ENCODE data around the gene RBM26.
"Not testable (repeated sequence)": the region's sequence is repeated elsewhere in the genome, so short reads cannot be mapped to it uniquely, and the experiment has no call there.

RBM26 gene

DNA sequence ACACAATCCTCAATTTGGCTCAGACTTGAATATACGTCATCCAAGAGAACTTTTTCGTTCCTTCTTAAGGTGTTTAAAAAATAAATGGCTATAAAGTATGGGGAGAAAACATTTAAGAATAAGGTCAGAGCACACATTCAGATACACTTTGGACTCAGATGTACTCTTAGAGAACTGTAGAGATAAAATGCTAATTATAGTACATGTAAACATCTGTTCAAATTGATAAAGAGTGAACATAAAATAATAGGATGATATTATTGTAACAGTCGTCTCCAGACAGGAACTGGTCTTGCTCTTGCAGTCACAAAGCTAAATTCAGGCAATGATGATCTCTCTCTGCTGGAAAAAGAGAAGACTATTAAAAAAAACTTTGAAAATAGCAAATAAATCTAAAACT is 91.4 kb downstream of the RBM26 start:
- DNase-seq: no peak

DNA sequence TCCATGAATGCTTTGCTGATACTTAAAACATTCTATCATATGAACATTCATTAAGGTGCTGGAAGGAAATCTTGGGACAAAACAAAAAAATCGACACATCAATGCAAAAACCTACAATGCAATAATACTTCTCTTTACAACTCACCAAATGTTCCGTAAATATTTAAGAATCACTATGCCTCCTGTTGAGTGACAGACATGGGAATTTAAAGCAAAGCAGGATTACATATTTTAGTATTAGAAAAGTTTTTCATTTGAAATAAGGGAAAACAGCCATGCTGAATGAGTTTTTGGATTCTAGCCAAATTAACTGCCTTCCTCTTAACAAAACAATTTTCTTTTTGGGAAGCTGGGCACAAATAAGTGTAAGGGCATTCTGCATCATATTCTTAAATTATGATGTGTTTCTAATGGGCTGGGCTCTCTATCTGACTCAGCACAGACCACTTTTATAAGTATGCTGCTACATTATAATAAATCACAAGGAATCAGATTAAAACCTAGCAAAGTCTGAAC is 93.7 kb downstream of the RBM26 start:
- DNase-seq: no peak

DNA sequence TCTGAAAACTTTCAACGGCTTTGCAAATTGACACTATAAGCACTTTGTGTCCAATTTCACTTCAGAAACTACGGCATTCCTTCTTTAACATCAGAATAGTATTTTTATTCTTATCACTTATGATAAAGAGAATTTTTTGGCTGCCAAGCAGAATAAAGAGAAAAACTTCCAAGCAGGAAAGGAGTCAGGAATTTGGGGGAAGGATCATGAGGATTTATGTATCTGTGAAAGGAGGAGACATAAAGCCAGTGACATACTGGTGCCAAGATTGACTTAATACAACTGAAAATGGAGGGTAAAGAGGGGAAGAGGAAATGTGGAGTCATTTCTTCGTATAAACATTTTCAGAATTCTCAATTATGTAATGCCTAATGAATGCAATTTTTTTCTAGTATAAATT is 94.7 kb downstream of the RBM26 start:
- no peak for DNase-seq

DNA sequence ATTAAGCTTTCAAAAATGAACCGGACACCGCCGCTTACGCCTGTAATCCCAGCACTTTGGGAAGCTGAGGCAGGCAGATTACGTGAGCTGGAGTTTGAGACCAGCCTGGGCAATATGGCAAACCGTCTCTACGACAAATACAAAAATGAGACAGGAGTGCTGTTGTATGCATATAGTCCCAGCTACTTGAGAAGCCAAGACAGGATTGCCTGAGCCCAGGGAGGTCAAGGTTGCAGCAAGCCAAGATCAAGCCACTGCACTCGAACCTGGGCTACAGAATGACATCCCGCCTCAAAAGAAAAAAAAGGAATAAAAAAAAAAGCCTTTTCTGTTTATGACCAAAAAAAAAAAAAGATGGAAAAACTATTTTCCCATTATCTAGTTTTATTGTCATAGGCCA is 96.4 kb downstream of the RBM26 start:
- DNase-seq: no peak

DNA sequence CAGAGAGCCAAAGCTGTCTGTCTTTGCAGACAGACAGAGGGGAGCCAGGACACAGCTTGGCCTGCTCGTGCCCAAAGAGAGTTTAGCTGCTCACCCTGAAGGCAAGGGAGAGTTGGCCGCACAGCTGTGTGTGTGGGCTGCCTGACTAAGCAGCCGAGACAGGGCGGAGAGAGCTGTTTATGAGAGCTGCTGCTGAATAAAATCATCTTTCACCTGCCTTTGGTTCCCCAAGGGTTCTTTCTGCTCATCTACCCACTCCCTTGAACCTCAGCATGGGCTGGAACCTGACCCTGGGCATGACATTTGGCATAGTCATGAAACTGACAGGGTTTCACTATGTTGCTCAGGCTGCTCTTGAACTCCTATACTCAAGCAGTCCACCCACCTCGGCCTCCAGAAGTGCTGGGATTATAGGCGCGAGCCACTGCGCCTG is 98.2 kb downstream of the RBM26 start:
- DNase-seq: no peak

DNA sequence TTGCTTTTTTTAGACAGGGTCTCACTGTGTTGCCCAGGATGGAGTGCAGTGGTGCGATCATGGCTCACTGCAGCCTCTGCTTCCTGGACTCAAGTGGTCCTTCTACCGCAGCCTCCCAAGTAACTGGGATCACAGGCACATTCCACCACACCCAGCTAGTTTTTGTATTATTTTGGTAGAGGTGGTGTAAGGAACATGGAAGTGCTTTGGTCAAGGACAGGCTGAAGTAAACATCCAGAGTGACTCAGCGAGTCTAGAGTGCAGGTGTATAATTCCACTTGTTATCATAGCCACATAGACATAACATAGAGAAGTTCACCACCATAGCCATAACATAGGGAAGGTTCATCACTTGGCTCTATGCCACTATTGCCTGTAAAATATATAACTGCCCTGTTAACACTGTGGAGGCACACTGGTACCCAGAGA is 98.6 kb downstream of the RBM26 start:
- DNase-seq: no peak

DNA sequence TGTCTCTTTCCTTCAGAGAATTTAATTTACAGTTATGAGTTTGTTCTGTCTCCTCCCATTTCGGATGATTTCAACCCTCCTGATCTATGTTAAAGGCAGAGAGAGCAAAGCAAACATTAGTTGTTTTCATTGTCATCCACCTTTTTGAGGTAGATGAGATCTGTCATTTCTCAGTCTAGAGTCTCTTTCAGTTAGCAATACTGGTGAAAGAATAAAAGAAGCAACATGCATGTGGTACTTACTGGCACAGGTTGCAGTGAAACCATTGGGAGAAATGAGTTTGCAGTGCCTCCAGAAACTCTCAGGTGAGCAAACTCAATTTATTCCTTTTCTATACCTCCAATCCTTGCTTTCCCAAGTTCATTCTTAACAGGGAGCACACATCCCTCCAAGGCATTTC is 99.4 kb downstream of the RBM26 start:
- DNase-seq: no peak

DNA sequence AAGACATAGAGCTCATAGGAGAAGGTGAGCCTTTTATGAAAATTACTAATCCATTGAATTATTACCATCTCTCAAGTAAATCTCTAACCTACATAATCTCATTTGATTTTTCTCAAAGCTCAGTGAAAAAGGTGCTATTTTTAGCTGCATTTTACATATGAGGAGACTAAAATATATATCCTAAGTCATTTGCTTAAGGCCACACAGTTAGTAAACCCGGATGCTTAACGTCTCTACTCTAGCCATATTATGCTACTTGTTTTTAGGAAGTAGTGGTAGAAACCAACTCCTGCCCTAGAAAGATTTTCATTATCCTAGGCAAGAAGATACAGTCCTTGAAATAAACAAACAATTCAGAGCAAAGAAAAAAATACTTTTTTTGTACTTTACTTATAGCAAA is 108.9 kb downstream of the RBM26 start:
- no peak for DNase-seq

DNA sequence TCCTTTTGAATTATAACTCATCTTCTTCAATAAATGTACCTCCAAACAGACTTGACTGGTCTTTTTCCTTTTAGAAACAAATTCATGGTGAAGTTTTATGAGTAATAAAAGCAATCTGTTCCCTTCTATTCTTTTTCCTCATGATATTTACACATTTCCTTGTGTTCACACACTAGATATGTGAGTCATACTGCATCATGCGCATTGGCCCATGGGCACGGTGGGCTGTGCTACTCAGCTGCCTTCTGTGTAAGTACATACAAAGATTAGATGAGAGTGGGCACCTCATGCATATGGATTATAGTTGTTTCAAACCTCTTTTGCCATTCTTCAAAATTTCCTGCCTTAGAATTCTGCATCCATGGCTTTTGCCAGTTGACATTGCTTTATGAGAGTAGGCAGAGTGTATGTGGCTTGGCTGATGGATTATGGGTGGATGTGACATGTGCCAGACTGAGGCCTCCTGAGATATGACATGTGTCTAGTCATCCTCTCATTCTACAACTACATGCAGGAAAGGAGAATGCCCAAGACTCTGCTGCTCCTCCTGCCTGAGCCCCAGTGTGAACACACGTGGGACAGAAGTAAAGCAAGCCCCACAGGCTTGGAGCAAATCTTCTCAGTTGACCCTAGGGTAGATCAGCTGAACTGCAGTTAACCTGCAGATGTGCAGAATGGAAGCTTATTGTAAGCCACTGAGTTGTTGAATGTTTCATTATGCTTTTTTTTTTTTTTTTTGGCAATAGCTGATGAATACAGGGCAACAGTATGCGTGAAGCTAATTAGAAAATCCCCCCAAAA is 109.9 kb downstream of the RBM26 start:
- no peak for DNase-seq

DNA sequence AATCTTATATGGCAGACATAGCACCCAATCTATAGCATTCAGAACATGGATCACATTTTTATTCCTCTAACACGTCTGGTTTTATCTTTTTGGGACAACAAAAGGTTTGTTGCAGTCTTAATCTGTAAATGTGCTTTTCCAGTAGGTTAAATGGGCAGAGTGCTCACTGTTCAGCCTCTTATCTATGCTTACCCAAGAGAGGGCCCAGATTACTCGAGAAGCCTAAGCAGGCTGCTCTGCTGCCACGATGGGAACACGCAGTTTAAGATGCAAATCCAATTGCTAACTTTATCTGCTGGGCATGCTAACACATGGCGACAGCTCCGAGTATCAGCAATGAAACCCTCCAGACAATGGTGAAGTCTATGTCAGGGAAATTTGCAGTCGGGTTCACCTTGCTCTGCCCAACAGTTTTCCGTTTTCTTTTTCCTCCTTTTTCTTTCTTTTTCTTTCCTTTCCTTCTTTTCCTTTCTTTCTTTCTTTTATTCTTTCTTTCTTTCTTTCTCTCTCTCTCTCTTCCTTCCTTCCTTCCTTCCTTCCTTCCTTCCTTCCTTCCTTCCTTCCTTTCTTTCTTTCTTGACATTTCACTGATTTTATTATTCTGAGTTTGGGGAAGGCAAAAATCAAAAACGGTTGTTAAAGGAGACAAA is 115.3 kb downstream of the RBM26 start:
- no peak for DNase-seq

DNA sequence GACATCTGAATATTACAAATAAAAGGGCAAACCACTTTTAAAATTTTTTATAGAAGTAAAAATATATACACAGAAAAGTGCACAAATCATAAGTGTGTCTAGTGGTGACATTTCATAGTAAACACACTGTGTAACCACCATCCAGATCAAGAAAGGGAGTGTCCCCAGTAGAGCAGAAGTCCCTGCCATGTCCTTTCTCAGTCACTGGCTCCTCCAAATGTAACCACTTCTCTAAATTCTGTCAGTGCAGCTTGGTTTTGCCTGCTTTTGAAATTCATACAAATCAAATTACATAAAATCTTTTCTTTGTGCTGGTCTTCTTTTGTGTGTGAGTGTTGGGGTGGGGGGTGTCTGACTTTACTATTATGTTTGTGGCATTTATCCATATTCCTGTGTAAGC is 116.5 kb downstream of the RBM26 start:
- no peak for DNase-seq

DNA sequence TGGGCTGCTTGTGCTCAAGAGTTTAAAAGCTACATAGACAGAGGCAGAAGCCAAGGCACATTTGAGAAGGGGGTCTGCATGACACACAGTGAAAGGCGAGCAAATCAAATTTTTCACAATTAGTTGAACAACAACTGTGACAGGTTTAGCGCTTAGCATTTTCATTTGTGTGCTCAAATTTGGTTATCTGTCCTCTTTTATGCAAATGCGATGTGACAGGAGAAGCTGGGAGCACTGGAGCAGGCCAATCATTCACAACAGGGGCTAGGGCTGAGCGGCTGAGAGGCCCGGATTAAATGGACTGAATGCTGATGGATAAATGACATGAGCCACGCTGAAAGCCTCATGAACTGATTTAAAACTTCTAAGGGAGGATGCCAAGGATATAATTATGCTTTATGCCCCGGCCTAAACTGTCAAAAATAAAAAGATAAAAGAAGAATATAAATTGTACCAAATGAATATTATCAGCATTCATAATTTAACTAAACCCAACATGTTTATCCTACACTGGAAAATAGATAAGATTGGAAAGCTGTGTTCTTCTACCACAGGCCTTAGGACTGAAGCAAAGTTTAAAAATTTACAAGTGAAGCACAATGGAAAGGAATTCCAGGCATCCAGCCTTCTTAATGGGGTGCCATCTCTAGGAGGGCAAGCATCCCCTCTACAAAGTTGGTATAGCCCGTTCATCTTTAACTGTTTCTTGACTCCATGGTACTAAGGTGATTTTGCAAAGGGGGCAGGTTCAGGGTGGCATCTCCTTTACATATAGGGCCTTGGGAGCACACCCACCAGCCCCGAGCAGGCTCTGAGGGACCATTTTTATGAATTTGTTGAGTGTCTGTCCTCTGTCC is 117.9 kb downstream of the RBM26 start:
- peak; percentile 50 for DNase-seq

DNA sequence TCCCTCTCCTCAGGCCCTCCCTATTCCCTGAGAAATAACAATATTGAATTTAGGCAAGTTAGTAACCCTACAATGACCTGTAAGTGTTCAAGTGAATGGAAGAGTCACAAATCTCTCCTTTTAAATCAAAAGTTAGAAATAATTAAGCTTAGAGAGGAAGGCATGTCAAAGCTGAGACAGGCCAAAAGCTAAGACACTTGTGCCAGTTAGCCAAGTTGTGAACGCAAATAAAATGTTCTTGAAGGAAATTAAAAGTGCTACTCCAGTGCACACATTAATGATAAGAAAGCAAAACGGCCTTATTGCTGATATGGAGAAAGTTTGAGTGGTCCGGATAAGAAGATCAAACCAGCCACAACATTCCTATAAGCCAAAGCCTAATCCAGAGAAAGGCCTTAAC is 120.9 kb downstream of the RBM26 start:
- no peak for DNase-seq

DNA sequence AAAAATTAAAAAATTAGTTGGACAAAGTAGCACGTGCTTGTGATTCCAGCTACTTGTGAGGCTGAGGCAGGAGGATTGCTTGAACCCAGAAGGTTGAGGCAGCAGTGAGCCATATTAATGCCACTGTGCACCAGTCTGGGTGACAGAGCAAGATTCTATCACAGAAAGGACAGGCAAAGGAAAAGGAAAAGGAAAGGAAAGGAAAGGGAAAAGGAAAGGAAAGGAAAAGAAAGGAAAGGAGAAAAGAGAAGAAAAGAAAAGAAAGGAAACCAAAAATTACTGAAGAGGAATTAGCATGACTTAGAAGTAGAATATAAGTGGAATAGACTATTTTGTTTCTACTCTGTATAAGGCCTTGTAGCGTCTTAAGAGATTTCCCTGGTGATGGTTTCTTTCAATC is 122.3 kb downstream of the RBM26 start:
- no peak for DNase-seq

DNA sequence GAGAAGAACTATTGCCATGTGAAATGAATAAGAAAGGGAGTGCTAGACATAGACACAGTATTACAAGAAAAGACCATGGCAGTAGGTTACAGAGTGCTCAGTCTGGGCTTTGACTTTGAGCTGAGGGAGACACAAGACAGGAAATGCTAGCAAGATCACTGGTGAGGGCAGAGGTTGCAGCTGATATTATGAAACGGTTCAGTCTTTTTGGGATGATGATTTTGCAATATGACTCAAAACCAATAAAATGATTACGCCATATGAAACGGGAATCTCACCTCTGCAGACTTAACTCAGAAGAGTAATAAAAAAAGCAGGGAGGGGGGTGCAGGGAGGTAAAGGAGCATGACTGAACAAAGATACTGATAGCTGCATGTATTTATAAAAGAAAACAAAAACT is 123.1 kb downstream of the RBM26 start:
- DNase-seq: no peak

DNA sequence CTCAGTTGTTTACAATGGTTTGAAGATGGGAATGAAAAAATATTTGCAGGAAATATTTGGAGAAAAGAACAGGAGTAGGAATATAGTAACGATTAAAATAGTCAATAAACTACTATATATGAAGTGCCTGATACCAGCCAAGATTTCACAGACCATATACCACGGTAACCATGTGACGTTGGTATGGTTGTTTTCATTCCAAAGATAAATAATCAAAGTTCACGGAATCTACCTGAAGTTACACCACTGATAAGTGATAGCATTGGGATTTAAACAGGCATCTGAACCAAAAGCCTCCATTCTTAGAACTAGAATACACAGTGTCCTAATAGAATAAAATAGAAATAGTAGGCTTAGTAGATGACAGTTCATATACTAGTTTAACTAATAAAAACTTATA is 123.5 kb downstream of the RBM26 start:
- no peak for DNase-seq

DNA sequence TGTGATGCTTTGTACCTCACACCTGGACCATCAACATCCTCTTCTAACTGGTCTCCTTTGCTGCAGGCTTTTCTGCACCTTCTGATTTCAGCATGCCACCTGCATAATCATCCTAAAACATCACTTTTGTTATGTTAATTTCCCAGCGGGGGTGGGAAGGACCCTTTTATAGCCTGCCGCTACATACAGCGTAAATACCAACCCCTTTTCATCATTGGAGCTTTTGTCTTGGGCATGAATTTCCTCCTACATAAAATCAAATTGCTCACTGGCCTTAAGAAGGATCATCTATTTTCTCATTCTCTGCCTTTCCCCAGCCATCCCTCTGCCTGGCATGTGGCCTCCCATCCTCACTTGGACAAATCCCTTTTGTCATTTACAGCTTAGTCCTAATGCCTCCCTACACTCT is 124.7 kb downstream of the RBM26 start:
- peak; percentile 31 for DNase-seq

DNA sequence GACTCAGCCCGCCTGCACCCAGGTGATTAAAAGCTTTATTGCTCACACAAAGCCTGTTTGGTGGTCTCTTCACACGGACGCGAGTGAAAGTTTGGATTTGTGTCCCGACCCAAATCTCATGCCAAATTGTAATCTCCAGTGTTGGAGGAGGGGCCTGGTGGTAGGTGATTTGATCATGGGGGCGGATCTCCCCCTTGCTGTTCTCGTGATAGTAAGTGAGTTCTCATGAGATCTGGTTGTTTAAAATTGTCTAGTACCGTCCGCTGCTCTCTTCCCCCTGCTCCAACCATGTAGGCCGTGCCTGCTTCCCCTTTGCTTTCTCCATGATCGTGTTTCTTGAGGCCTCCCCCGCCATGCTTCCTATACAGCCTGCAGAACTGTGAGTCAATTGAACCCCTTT is 126.3 kb downstream of the RBM26 start:
- DNase-seq: not testable (repeated sequence)

DNA sequence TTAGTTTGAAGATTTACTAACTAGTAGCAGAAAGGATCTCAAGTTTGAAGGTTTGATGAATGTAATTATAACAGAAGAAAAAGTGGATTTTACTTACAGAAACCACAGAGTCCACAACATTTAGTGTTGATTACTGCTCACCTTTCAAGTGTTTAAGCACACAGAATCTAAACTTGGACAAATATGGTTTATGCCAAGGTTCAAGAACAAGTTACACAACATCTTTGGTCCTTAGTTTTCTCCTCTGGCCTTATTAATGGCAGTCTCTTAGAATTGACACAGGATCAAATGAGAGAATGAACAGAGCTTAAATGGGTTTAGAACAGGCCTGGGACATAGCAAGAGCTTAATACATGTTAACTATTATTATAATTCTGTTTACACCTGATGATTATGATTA is 133.0 kb downstream of the RBM26 start:
- no peak for DNase-seq

DNA sequence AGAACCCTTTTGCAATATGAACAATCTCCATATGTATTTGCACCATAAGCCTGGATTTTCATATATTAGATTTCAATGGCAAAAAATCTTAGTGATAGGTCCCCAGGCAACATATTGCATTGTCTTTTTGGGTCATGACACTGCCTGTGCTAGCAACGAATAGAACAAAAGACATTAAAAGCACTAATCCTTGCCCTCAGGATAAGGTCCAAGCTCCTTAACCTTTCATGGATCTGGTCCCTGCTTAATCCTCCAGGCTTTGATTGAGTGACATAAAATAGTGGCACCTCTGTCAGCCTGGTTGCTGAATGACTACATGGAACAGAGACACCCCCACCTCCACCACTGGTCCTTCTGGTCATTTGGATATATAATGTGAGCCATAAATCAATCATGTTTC is 134.4 kb downstream of the RBM26 start:
- DNase-seq: no peak

DNA sequence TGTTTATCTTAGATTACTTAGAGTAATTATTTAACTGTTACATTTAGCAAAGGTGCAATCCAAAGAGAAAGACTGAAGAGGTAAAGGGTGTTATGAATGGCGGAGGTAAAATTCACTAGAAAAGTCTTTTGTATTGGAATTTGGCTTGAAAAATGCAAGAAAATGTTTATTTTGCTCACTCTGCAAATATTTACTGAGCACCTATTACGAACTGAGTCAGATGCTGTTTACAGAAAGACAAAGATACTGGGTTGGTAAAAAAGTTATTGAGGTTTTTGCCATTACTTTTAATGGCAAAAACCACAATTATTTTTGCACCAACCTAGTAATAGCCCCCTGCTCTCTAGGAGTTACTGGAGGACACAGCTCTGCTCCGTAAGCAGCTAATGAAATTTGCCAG is 135.2 kb downstream of the RBM26 start:
- DNase-seq: no peak
